Measurements from ENCODE around the gene NUFIP2. TPM values are rescaled to one million over a fixed set of nuclear protein-coding genes. Genes with fewer than 3 reads are reported as not detected.
A peak's percentile ranks its signal among the peaks of the same experiment; 100 is the strongest.

The NUFIP2 gene
- total RNA-seq, 4 donors from 2014 or later = 27.6 to 37.6 (median 30.5) TPM

DNA sequence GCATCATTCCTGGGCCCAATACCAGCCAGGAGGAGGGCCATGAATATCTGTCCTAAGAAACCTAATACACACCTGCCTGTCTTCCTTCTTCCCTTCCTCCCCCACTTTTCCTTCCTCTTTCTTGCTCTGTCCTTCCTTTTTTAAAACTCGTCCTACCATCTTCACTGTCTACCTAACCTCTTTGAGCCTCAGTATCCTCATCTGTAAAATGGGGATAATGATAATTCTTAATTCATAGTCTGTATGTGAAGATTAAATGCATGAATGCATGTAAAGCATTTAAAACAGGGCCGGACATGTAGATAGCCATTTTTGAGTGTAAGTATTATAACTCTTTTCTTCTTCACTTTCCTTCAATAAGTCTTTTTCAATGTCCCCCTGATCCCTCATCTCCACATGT is 46.7 kb downstream of the NUFIP2 start:
- H3K36me3 ChIP-seq = peaks cover 0 to 3% (median 0%) of the 10 kb centered on the region in 4 donors
- TF ChIP-seq POLR2A (IDR thresholded peaks at IDR 0.05; ENCODE audit: low read depth) (no peak), EP300 (IDR thresholded peaks at IDR 0.05) (no peak), POLR2AphosphoS5 (IDR thresholded peaks at IDR 0.05) (no peak)
- TF ChIP-seq, protein P1, sequence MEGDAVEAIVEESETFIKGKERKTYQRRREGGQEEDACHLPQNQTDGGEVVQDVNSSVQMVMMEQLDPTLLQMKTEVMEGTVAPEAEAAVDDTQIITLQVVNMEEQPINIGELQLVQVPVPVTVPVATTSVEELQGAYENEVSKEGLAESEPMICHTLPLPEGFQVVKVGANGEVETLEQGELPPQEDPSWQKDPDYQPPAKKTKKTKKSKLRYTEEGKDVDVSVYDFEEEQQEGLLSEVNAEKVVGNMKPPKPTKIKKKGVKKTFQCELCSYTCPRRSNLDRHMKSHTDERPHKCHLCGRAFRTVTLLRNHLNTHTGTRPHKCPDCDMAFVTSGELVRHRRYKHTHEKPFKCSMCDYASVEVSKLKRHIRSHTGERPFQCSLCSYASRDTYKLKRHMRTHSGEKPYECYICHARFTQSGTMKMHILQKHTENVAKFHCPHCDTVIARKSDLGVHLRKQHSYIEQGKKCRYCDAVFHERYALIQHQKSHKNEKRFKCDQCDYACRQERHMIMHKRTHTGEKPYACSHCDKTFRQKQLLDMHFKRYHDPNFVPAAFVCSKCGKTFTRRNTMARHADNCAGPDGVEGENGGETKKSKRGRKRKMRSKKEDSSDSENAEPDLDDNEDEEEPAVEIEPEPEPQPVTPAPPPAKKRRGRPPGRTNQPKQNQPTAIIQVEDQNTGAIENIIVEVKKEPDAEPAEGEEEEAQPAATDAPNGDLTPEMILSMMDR (IDR thresholded peaks at IDR 0.05) = no peak
- WGBS = 76% methylated on average over 2 of the region's 2 CpGs
- no peak for DNase-seq (ENCODE audit: extremely low spot score)
- intact Hi-C loops (cut with DNase I) = no loop called here
- no peak overlapping the region for H3K27ac ChIP-seq (replicated peaks in 1 of 4)
- no peak overlapping the region for H3K4me3 ChIP-seq
- H3K4me1 ChIP-seq = peaks cover 0 to under 1% (median 0%) of the 10 kb centered on the region in 4 donors
- H3K27me3 ChIP-seq = no peaks in the 10 kb centered on the region
- H3K9me3 ChIP-seq = no peaks in the 10 kb centered on the region

- TF ChIP-seq, protein P1 (IDR thresholded peaks at IDR 0.05) = no peak
- no peak for TF ChIP-seq POLR2AphosphoS5 (IDR thresholded peaks at IDR 0.05)
- TF ChIP-seq POLR2A (IDR thresholded peaks at IDR 0.05; ENCODE audit: low read depth) = no peak
- no peak for TF ChIP-seq EP300 (IDR thresholded peaks at IDR 0.05)
- intact Hi-C loops (cut with DNase I) = no loop called here
- Histone ChIP-seq H3K27ac (replicated peaks in 1 of 4) (no peak within 1 kb of the TSS), H3K36me3 (no peaks in the 10 kb centered on the region), H3K4me1 (no peaks in the 10 kb centered on the region), H3K27me3 (no peaks in the 10 kb centered on the region), H3K4me3 (no peak within 1 kb of the TSS), H3K9me3 (no peaks in the 10 kb centered on the region)
- 90% methylated on average over 1 of the region's 1 CpG for WGBS
- peak; percentile 75 for DNase-seq (ENCODE audit: extremely low spot score)
Observed at GRCh38 chr17:29246628-29247027, 47.3 kb downstream of the NUFIP2 start, which contains the start of gene CRYBA1. Gene CRYBA1 (plus strand): TSS chr17:29246859. CDS start chr17:29246864, 5 bp downstream.

DNA sequence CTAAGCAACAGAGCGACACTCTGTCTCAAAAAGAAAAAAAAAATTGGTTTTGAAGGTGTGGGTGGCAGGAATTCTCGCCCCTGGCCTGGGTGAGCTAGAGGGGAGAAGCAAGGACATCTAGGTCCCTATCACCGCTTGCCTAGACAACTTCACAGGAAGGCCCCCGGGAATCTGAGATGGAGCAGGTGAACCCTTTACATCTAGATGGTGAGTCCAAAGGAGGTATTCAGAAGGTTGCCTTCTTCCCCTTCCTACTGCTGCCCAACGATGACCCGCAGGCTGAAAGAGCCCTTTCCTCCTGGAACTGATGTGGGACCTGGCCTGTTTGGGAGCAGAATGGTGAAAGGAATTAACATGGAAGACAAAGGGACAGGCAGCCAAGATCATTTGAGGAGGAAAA is 48.5 kb downstream of the NUFIP2 start:
- Histone ChIP-seq H3K4me1 (peaks cover 6 to 12% (median 7%) of the 10 kb centered on the region in 4 donors), H3K27ac (replicated peaks in 1 of 4) (no peak overlapping the region), H3K36me3 (no peaks in the 10 kb centered on the region), H3K4me3 (no peak overlapping the region), H3K9me3 (no peaks in the 10 kb centered on the region), H3K27me3 (no peaks in the 10 kb centered on the region)
- TF ChIP-seq EP300 (IDR thresholded peaks at IDR 0.05) (no peak), POLR2AphosphoS5 (IDR thresholded peaks at IDR 0.05) (no peak), POLR2A (IDR thresholded peaks at IDR 0.05; ENCODE audit: low read depth) (no peak)
- TF ChIP-seq, protein P1 (IDR thresholded peaks at IDR 0.05) = no peak
- DNase-seq (ENCODE audit: extremely low spot score) = peak; percentile 80
- intact Hi-C loops (cut with DNase I) = no loop called here
- WGBS = 90% methylated on average over 6 of the region's 6 CpGs

DNA sequence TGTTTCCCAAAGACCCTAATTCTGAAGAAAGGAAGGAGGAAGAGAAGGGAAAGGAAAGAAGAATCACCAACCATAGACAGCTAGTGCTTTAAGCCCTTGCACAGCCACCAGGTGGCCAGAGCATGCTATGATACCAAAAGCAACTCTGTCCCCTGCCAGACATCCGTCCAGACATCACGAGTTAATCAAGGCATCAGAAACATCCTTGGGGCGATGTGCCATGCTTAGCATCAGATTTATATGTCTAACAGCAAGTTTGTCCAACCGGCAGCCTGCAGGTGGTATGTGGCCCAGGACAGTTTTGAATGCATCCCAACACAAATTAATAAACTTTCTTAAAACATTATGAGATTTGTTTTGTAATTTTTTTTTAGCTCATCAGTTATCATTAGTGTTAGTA is 50.2 kb downstream of the NUFIP2 start:
- WGBS = 52% methylated on average over 4 of the region's 4 CpGs
- intact Hi-C loops (cut with DNase I) = no loop called here
- no peaks in the 10 kb centered on the region for H3K27me3 ChIP-seq

More for the DNA sequence above, 50.2 kb downstream of the NUFIP2 start:
- Histone ChIP-seq H3K4me1 (peaks cover 6 to 12% (median 7%) of the 10 kb centered on the region in 4 donors), H3K36me3 (no peaks in the 10 kb centered on the region), H3K27ac (replicated peaks in 1 of 4) (no peak overlapping the region), H3K4me3 (no peak overlapping the region), H3K9me3 (no peaks in the 10 kb centered on the region)
- peak; percentile 68 for DNase-seq (ENCODE audit: extremely low spot score)
- TF ChIP-seq, protein P1 (IDR thresholded peaks at IDR 0.05) = peak; percentile 7 to 41 (median 10)
- no peak for TF ChIP-seq EP300 (IDR thresholded peaks at IDR 0.05)

All from esophagus muscularis mucosa (tissue), 4 donors.